Lower lobe of right lung (tissue), 2 donors: Measurements from ENCODE around the gene PRKN. TPM values are rescaled to one million over a fixed set of nuclear protein-coding genes. Genes with fewer than 3 reads are reported as not detected.

Experiments
- ATAC-seq, 2 donors: fragments of 200-7000 bp; cut with Tn5 transposase; one replicate each; pipeline ENCODE4 v1.9.1; 2020 to 2022; ENCODE audit warnings: mild to moderate bottlenecking in 2 of 2, moderate library complexity in 2 of 2
- DNase-seq: peaks from one replicate; pipeline ENCODE4 v3.0.0-alpha.2; 2020
- H3K27ac ChIP-seq: fragments of 200-600 bp; one replicate; pipeline ENCODE4 v1.8.0; 2022
- H3K27me3 ChIP-seq: fragments of 200-600 bp; one replicate; pipeline ENCODE4 v1.8.0; 2022; ENCODE audit warnings: low read depth
- H3K36me3 ChIP-seq: fragments of 200-600 bp; one replicate; pipeline ENCODE4 v1.8.0; 2022; ENCODE audit warnings: mild to moderate bottlenecking
- H3K4me1 ChIP-seq: fragments of 200-600 bp; one replicate; pipeline ENCODE4 v1.8.0; 2022
- H3K4me3 ChIP-seq: fragments of 200-600 bp; one replicate; pipeline ENCODE4 v1.8.0; 2022; ENCODE audit warnings: mild to moderate bottlenecking
- H3K9me3 ChIP-seq: fragments of 200-600 bp; one replicate; pipeline ENCODE4 v1.8.0; 2022
- CTCF ChIP-seq: fragments of 200-600 bp; IDR thresholded peaks from one replicate; pipeline ENCODE4 v1.8.0; 2022; ENCODE audit warnings: antibody characterized with exemption, mild to moderate bottlenecking
- intact Hi-C: fragments of 100-400 bp; cut with DNase I; formaldehyde crosslinking; loops from one replicate; pipeline ENCODE4 v1.11.0; 2022
- total RNA-seq: library from RNA; stranded (reverse); fragmentation: NEBNext Ultra II Directional; extraction: Animal tissue kit (Norgen Biotek cat#: 25700); gene quantifications from one replicate; pipeline ENCODE4 v1.2.1, GENCODE V29; 2021
- donor health status: DM: no; HTN: yes; CAD: no; lungs with severe emphysema.

The PRKN gene
- total RNA-seq, 1 donor from 2014 or later = 6.1 TPM

- H3K36me3 ChIP-seq = no peaks in the 10 kb centered on the region
- no peak for ATAC-seq
- no peaks in the 10 kb centered on the region for H3K27me3 ChIP-seq
- H3K4me3 ChIP-seq = no peak overlapping the region
- no peaks in the 10 kb centered on the region for H3K9me3 ChIP-seq
- intact Hi-C loops = no loop called here
- H3K27ac ChIP-seq = no peak overlapping the region
- no peak for DNase-seq
- H3K4me1 ChIP-seq = no peaks in the 10 kb centered on the region
- TF ChIP-seq CTCF = no peak
Observed at GRCh38 chr6:162088091-162088490, 639.5 kb downstream of the PRKN start.

GRCh38 chr6:162085561-162085960 is 642.0 kb downstream of the PRKN start:
- Histone ChIP-seq H3K27me3 (no peaks in the 10 kb centered on the region), H3K27ac (no peak overlapping the region), H3K4me3 (no peak overlapping the region), H3K36me3 (no peaks in the 10 kb centered on the region), H3K4me1 (no peaks in the 10 kb centered on the region), H3K9me3 (no peaks in the 10 kb centered on the region)
- intact Hi-C loops = no loop called here
- no peak for TF ChIP-seq CTCF
- no peak for DNase-seq
- ATAC-seq = no peak

GRCh38 chr6:162082520-162082919 is 645.0 kb downstream of the PRKN start:
- no peaks in the 10 kb centered on the region for H3K27me3 ChIP-seq
- intact Hi-C loops = no loop called here
- H3K27ac ChIP-seq = no peak overlapping the region
- no peaks in the 10 kb centered on the region for H3K4me1 ChIP-seq
- no peaks in the 10 kb centered on the region for H3K9me3 ChIP-seq
- no peak overlapping the region for H3K4me3 ChIP-seq
- H3K36me3 ChIP-seq = no peaks in the 10 kb centered on the region
- ATAC-seq = no peak
- TF ChIP-seq CTCF = no peak
- no peak for DNase-seq

GRCh38 chr6:162078667-162079066 is 648.9 kb downstream of the PRKN start:
- TF ChIP-seq CTCF = no peak
- Histone ChIP-seq H3K27me3 (no peaks in the 10 kb centered on the region), H3K36me3 (no peaks in the 10 kb centered on the region), H3K9me3 (no peaks in the 10 kb centered on the region), H3K4me1 (no peaks in the 10 kb centered on the region), H3K4me3 (no peak overlapping the region), H3K27ac (no peak overlapping the region)
- intact Hi-C loops = no loop called here
- ATAC-seq (no peak), DNase-seq (no peak)

- DNase-seq (no peak), ATAC-seq (no peak)
- intact Hi-C loops = no loop called here
- TF ChIP-seq CTCF = no peak
- no peak overlapping the region for H3K27ac ChIP-seq
- no peaks in the 10 kb centered on the region for H3K27me3 ChIP-seq
- H3K4me1 ChIP-seq = no peaks in the 10 kb centered on the region
- H3K36me3 ChIP-seq = no peaks in the 10 kb centered on the region
- no peaks in the 10 kb centered on the region for H3K9me3 ChIP-seq
- no peak overlapping the region for H3K4me3 ChIP-seq
Observed at GRCh38 chr6:162078126-162078525, 649.4 kb downstream of the PRKN start.

GRCh38 chr6:162076816-162077215 is 650.8 kb downstream of the PRKN start:
- ATAC-seq = no peak
- no peak for TF ChIP-seq CTCF

More at GRCh38 chr6:162076816-162077215, 650.8 kb downstream of the PRKN start:
- intact Hi-C loops = no loop called here
- Histone ChIP-seq H3K9me3 (no peaks in the 10 kb centered on the region), H3K36me3 (no peaks in the 10 kb centered on the region), H3K4me1 (no peaks in the 10 kb centered on the region), H3K4me3 (no peak overlapping the region), H3K27ac (no peak overlapping the region), H3K27me3 (no peaks in the 10 kb centered on the region)
- no peak for DNase-seq
